Fibroblast of lung (primary cell): ENCODE measurements around the gene IGLL1. TPM values are rescaled to one million over a fixed set of nuclear protein-coding genes. Genes with fewer than 3 reads are reported as not detected.
"Not testable (repeated sequence)": the region's sequence is repeated elsewhere in the genome, so short reads cannot be mapped to it uniquely, and the experiment has no call there.

Experiments used
- DNase-seq, 2 donors: peaks; one replicate each; pipeline versions ENCODE4 v3.0.0 to v3.0.0-alpha.2; 2010; ENCODE audit warnings: low read depth in 2 of 2
- H2AFZ ChIP-seq: 2 replicates; pipeline ENCODE4 v1.5.1; 2012; ENCODE audit warnings: low read length, control low read depth, inconsistent platforms
- H3K27ac ChIP-seq: 2 replicates; pipeline ENCODE4 v1.5.1; 2011; ENCODE audit warnings: low read length, control low read depth; ENCODE audit not compliant: insufficient read depth
- H3K27me3 ChIP-seq: 2 replicates; pipeline ENCODE4 v1.5.1; 2011; ENCODE audit warnings: mild to moderate bottlenecking, low read length; ENCODE audit not compliant: control insufficient read depth, insufficient read depth
- H3K36me3 ChIP-seq: 2 replicates; pipeline ENCODE4 v1.5.1; 2011; ENCODE audit warnings: low read length; ENCODE audit not compliant: control insufficient read depth, insufficient read depth
- H3K4me1 ChIP-seq: 2 replicates; pipeline ENCODE4 v1.5.1; 2011; ENCODE audit warnings: low read length; ENCODE audit not compliant: control insufficient read depth, insufficient read depth; ENCODE audit errors: extremely low read depth
- H3K4me2 ChIP-seq: 2 replicates; pipeline ENCODE4 v1.5.1; 2011; ENCODE audit warnings: low read length, control low read depth; ENCODE audit not compliant: insufficient read depth; ENCODE audit errors: extremely low read depth
- H3K4me3 ChIP-seq, 4 experiments: fragments of 200-600 bp in 1 of 4; sonication (generic) in 1 of 4; replicated peaks in 1 of 4; 2 replicates each; pipeline ENCODE4 v1.5.1; 2011 to 2016; ENCODE audit warnings: low read length in 4 of 4, low read depth in 3 of 4, mild to moderate bottlenecking in 3 of 4, control low read depth in 2 of 4, inconsistent platforms in 1 of 4, mixed read lengths in 1 of 4; ENCODE audit not compliant: insufficient read depth in 1 of 4; ENCODE audit errors: control extremely low read depth in 1 of 4
- H3K79me2 ChIP-seq: 2 replicates; pipeline ENCODE4 v1.5.1; 2012; ENCODE audit warnings: mild to moderate bottlenecking, low read length, inconsistent platforms; ENCODE audit not compliant: control insufficient read depth, insufficient read depth
- H3K9ac ChIP-seq: 2 replicates; pipeline ENCODE4 v1.5.1; 2011; ENCODE audit warnings: mild to moderate bottlenecking, low read length, control low read depth; ENCODE audit not compliant: insufficient read depth
- H3K9me3 ChIP-seq: 2 replicates; pipeline ENCODE4 v1.5.1; 2012; ENCODE audit warnings: low read depth, low read length; ENCODE audit not compliant: control insufficient read depth, insufficient read depth
- H4K20me1 ChIP-seq: 2 replicates; pipeline ENCODE4 v1.5.1; 2011; ENCODE audit warnings: low read length; ENCODE audit not compliant: control insufficient read depth, insufficient read depth; ENCODE audit errors: extremely low read depth
- EZH2 ChIP-seq: IDR thresholded peaks from 2 replicates; pipeline ENCODE4 v1.5.1; 2012; ENCODE audit warnings: low read length, control low read depth, mild to moderate bottlenecking; ENCODE audit errors: missing control alignments
- polyA minus RNA-seq: library from RNA; depleted of rRNA, polyadenylated mRNA; stranded (reverse); fragments of >200 nt; gene quantifications from 2 replicates; pipeline ENCODE4 v1.2.3, GENCODE V29; 2011; ENCODE audit warnings: low replicate concordance
- polyA plus RNA-seq, 2 donors: library from polyadenylated mRNA; depleted of rRNA in 1 of 2; stranded (reverse) in 1 of 2; unstranded in 1 of 2; fragments of >200 nt; gene quantifications; 2 replicates each; pipeline ENCODE4 v1.2.1, GENCODE V29; 2011 to 2012; ENCODE audit warnings: missing spikeins in 1 of 2
- total RNA-seq: library from RNA; depleted of rRNA; stranded (reverse); fragments of >200 nt; gene quantifications from 2 replicates; pipeline ENCODE4 v1.2.1, GENCODE V29; 2014
- TF ChIP-seq, protein P1 (sequence below), 2 donors: IDR thresholded peaks in 1 of 2; conservative IDR thresholded peaks in 1 of 2; 1 replicate in 1 of 2; 2 replicates in 1 of 2; pipeline ENCODE4 v1.5.1; 2011 to 2012; ENCODE audit warnings: low read length in 2 of 2, control low read depth in 1 of 2, inconsistent platforms in 1 of 2, low read depth in 1 of 2, mild to moderate bottlenecking in 1 of 2

The IGLL1 gene
- total RNA-seq (not detected in 2 replicates), polyA plus RNA-seq (not detected in 2 replicates), polyA minus RNA-seq (not detected in 2 replicates)
- polyA plus RNA-seq (2012) = not detected in 2 replicates

- H2AFZ ChIP-seq = no peak within 1 kb of the TSS
- H3K79me2 ChIP-seq = no peaks in the 10 kb centered on the region
- DNase-seq = no peak
- H3K4me3 ChIP-seq = no peak within 1 kb of the TSS
- no peaks in the 10 kb centered on the region for H3K9me3 ChIP-seq
- H3K4me1 ChIP-seq = no peaks in the 10 kb centered on the region
- no peak within 1 kb of the TSS for H3K4me2 ChIP-seq
- no peaks in the 10 kb centered on the region for H3K27me3 ChIP-seq
- H4K20me1 ChIP-seq = no peaks in the 10 kb centered on the region
- H3K27ac ChIP-seq = no peak within 1 kb of the TSS
- TF ChIP-seq EZH2 = no peak
- TF ChIP-seq, protein P1, sequence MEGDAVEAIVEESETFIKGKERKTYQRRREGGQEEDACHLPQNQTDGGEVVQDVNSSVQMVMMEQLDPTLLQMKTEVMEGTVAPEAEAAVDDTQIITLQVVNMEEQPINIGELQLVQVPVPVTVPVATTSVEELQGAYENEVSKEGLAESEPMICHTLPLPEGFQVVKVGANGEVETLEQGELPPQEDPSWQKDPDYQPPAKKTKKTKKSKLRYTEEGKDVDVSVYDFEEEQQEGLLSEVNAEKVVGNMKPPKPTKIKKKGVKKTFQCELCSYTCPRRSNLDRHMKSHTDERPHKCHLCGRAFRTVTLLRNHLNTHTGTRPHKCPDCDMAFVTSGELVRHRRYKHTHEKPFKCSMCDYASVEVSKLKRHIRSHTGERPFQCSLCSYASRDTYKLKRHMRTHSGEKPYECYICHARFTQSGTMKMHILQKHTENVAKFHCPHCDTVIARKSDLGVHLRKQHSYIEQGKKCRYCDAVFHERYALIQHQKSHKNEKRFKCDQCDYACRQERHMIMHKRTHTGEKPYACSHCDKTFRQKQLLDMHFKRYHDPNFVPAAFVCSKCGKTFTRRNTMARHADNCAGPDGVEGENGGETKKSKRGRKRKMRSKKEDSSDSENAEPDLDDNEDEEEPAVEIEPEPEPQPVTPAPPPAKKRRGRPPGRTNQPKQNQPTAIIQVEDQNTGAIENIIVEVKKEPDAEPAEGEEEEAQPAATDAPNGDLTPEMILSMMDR (conservative IDR thresholded peaks at IDR 0.05 in 1 of 2, IDR thresholded peaks at IDR 0.05 in 1 of 2; ENCODE audit: low read depth in 1 of 2, low read length in 2 of 2) = no peak
- no peaks in the 10 kb centered on the region for H3K36me3 ChIP-seq
- no peak within 1 kb of the TSS for H3K9ac ChIP-seq
Measured at GRCh38 chr22:23579870-23580575, at the start of gene IGLL1. TSS of gene IGLL1 (minus strand) at chr22:23580290. CDS start at chr22:23580190, 100 bp downstream.

DNA sequence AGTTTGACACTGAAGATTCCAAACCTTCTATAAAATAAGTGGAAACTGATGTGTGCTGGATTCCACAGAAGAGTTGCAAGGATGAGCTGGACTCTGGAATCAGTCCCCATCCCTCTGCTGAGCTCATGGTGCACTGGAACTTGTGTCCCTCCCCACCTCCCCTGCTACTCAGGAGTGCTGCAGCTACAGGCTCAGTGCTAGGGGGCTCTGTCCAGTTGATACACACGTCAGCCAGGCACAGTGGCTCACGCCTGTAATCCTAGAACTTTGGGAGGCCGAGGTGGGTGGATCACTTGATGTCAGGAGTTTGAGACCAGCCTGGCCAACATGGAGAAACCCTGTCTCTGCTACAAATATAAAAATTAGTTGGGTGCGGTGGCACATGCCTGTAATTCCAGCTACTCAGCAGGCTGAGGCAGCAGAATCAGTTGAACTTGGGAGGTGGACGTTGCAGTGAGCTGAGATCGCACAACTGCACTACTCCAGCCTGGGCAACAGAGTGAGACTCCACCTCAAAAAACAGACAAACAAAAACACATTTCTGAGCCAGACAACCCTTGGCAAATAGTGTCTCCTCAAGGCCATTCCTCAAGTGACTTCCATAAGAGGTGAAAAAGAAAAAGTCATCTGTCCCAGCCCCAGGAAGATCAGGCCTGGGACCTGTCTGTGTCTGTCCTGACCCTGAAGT is 48.1 kb upstream of the IGLL1 start:
- not testable (repeated sequence) for H3K9ac ChIP-seq, H4K20me1 ChIP-seq, H3K9me3 ChIP-seq, H3K27me3 ChIP-seq, H3K4me1 ChIP-seq, DNase-seq, H3K4me2 ChIP-seq, H3K79me2 ChIP-seq, H3K4me3 ChIP-seq, H3K27ac ChIP-seq, H3K36me3 ChIP-seq, H2AFZ ChIP-seq

DNA sequence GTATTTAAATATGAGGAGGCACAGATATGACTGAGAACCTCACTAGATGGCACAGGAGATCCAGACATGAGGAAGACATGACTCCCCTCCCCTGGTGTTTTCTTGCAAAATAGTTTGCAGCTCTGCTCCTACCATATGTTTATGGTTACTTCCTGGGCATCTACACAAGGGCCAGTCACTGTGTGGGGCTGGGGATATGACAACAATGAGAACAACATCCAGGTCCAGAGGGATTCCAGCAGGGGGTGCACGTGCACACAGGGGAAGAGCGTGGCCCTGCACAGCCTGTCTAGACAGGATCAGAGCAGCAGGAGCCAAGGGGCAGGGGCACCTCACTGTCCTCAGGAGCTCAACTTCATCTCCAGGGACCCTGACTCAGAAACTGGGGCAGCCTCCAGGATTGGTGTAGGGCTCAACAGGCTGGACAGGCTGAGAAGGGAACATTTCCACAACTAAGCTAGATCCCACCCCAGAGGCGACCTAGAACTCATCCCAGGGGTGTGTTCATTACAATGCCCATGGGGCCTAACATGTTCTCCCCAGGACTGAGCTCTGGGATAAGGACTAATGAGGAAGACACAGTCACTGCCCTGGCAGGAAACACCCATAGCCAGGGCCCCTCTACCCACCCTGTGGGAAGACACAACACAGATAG is 47.4 kb upstream of the IGLL1 start:
- H4K20me1 ChIP-seq, H2AFZ ChIP-seq, H3K4me1 ChIP-seq, H3K9ac ChIP-seq, H3K4me2 ChIP-seq, H3K27ac ChIP-seq, H3K4me3 ChIP-seq, H3K36me3 ChIP-seq, H3K27me3 ChIP-seq, H3K9me3 ChIP-seq, H3K79me2 ChIP-seq: not testable (repeated sequence)
- TF ChIP-seq, protein P1 (conservative IDR thresholded peaks at IDR 0.05 in 1 of 2, IDR thresholded peaks at IDR 0.05 in 1 of 2; ENCODE audit: low read depth in 1 of 2, low read length in 2 of 2) = peak; percentile 28 to 31
- DNase-seq = peak in 1 of 2 donors; percentile 12
